ENCODE results near the gene U2SURP. TPM values are rescaled to one million over a fixed set of nuclear protein-coding genes. Genes with fewer than 3 reads are reported as not detected.

Gene U2SURP
- total and polyA plus RNA-seq, 4 experiments from 2014 or later, result 97.6 to 137 (median 126) TPM

- no peak overlapping the region for H3K4me3 ChIP-seq (ENCODE audit: low read length in 2 of 2)
- no peaks in the 10 kb centered on the region for H3K36me3 Mint-ChIP-seq
- DNase-seq, result no peak
- no peaks in the 10 kb centered on the region for H3K4me1 ChIP-seq (ENCODE audit: insufficient read depth, low read length)
- intact Hi-C loops (cut with micrococcal nuclease), result no loop called here
- H3K27me3 Mint-ChIP-seq, result peaks cover 7 to 23% of the 10 kb centered on the region in 2 donors
- H3K36me3 ChIP-seq (ENCODE audit: insufficient read depth, low read length), result no peaks in the 10 kb centered on the region
- no peak overlapping the region for H3K27ac ChIP-seq (ENCODE audit: low read depth, low read length)
- ChIA-PET CTCF (ENCODE audit: partially characterized antibody) (no interaction called here), POLR2A (ENCODE audit: partially characterized antibody) (no interaction called here)
- H3K4me3 Mint-ChIP-seq, result no peak overlapping the region
- H3K27me3 ChIP-seq (ENCODE audit: insufficient read depth, low read length), result no peaks in the 10 kb centered on the region
- H3K9me3 ChIP-seq (ENCODE audit: control insufficient read depth in 1 of 2, low read length in 2 of 2), result no peaks in the 10 kb centered on the region
- H3K9me3 Mint-ChIP-seq, result peaks cover 0 to 6% (median 4%) of the 10 kb centered on the region in 8 donors
- H3K4me1 Mint-ChIP-seq, result no peaks in the 10 kb centered on the region
- no peak overlapping the region for H3K27ac Mint-ChIP-seq
These were observed 97.8 kb downstream of the U2SURP start for GRCh38 chr3:143099210-143099609.

- CTCF ChIA-PET (ENCODE audit: partially characterized antibody), result no interaction called here
- POLR2A ChIA-PET (ENCODE audit: partially characterized antibody), result no interaction called here
These were observed 98.3 kb downstream of the U2SURP start for GRCh38 chr3:143099690-143100089.

GRCh38 chr3:143100451-143100850, 99.1 kb downstream of the U2SURP start:
- CTCF ChIA-PET (ENCODE audit: partially characterized antibody), result no interaction called here
- H3K4me3 Mint-ChIP-seq, result no peak overlapping the region

More at GRCh38 chr3:143099690-143100089, 98.3 kb downstream of the U2SURP start:
- no peaks in the 10 kb centered on the region for H3K4me1 ChIP-seq (ENCODE audit: insufficient read depth, low read length)
- Mint-ChIP-seq H3K4me1 (no peaks in the 10 kb centered on the region), H3K27me3 (peaks cover 8 to 25% of the 10 kb centered on the region in 2 donors), H3K27ac (no peak overlapping the region), H3K36me3 (peaks cover 0 to 2% of the 10 kb centered on the region in 2 donors), H3K4me3 (no peak overlapping the region), H3K9me3 (peaks cover 0 to 11% (median 8%) of the 10 kb centered on the region in 8 donors)
- H3K4me3 ChIP-seq (ENCODE audit: low read length in 2 of 2), result no peak overlapping the region
- intact Hi-C loops (cut with micrococcal nuclease), result no loop called here
- H3K36me3 ChIP-seq (ENCODE audit: insufficient read depth, low read length), result no peaks in the 10 kb centered on the region
- no peaks in the 10 kb centered on the region for H3K27me3 ChIP-seq (ENCODE audit: insufficient read depth, low read length)
- no peak overlapping the region for H3K27ac ChIP-seq (ENCODE audit: low read depth, low read length)
- no peak for DNase-seq
- no peaks in the 10 kb centered on the region for H3K9me3 ChIP-seq (ENCODE audit: control insufficient read depth in 1 of 2, low read length in 2 of 2)

GRCh38 chr3:143101792-143102381, 100.5 kb downstream of the U2SURP start:
- ChIA-PET POLR2A (ENCODE audit: partially characterized antibody) (no interaction called here), CTCF (ENCODE audit: partially characterized antibody) (no interaction called here)
- Histone ChIP-seq H3K27me3 (ENCODE audit: insufficient read depth, low read length) (no peaks in the 10 kb centered on the region), H3K36me3 (ENCODE audit: insufficient read depth, low read length) (no peaks in the 10 kb centered on the region), H3K27ac (ENCODE audit: low read depth, low read length) (no peak overlapping the region), H3K4me3 (ENCODE audit: low read length in 2 of 2) (no peak overlapping the region), H3K4me1 (ENCODE audit: insufficient read depth, low read length) (no peaks in the 10 kb centered on the region), H3K9me3 (ENCODE audit: control insufficient read depth in 1 of 2, low read length in 2 of 2) (peaks cover 0 to 4% of the 10 kb centered on the region in 2 donors)
- Mint-ChIP-seq H3K27me3 (peaks cover 8 to 23% of the 10 kb centered on the region in 2 donors), H3K36me3 (peaks cover 3 to 5% of the 10 kb centered on the region in 2 donors), H3K9me3 (peaks cover 2 to 30% (median 28%) of the 10 kb centered on the region in 8 donors), H3K4me1 (no peaks in the 10 kb centered on the region), H3K27ac (no peak overlapping the region), H3K4me3 (no peak overlapping the region)
- DNase-seq, result no peak
- intact Hi-C loops (cut with micrococcal nuclease), result no loop called here

More at GRCh38 chr3:143100451-143100850, 99.1 kb downstream of the U2SURP start:
- Mint-ChIP-seq H3K36me3 (peaks cover 0 to 4% of the 10 kb centered on the region in 2 donors), H3K27ac (no peak overlapping the region), H3K4me1 (no peaks in the 10 kb centered on the region), H3K27me3 (peaks cover 8 to 25% of the 10 kb centered on the region in 2 donors), H3K9me3 (peaks cover 0 to 19% (median 16%) of the 10 kb centered on the region in 8 donors)
- H3K36me3 ChIP-seq (ENCODE audit: insufficient read depth, low read length), result no peaks in the 10 kb centered on the region
- H3K27me3 ChIP-seq (ENCODE audit: insufficient read depth, low read length), result no peaks in the 10 kb centered on the region
- intact Hi-C loops (cut with micrococcal nuclease), result no loop called here
- POLR2A ChIA-PET (ENCODE audit: partially characterized antibody), result no interaction called here
- H3K4me3 ChIP-seq (ENCODE audit: low read length in 2 of 2), result no peak overlapping the region
- peaks cover 0 to 4% of the 10 kb centered on the region in 2 donors for H3K9me3 ChIP-seq (ENCODE audit: control insufficient read depth in 1 of 2, low read length in 2 of 2)
- H3K4me1 ChIP-seq (ENCODE audit: insufficient read depth, low read length), result no peaks in the 10 kb centered on the region
- no peak for DNase-seq
- H3K27ac ChIP-seq (ENCODE audit: low read depth, low read length), result no peak overlapping the region

- DNase-seq, result no peak
- Histone ChIP-seq H3K4me3 (ENCODE audit: low read length in 2 of 2) (no peak overlapping the region), H3K9me3 (ENCODE audit: control insufficient read depth in 1 of 2, low read length in 2 of 2) (peaks cover 0 to 4% of the 10 kb centered on the region in 2 donors), H3K4me1 (ENCODE audit: insufficient read depth, low read length) (no peaks in the 10 kb centered on the region), H3K36me3 (ENCODE audit: insufficient read depth, low read length) (no peaks in the 10 kb centered on the region), H3K27me3 (ENCODE audit: insufficient read depth, low read length) (no peaks in the 10 kb centered on the region), H3K27ac (ENCODE audit: low read depth, low read length) (no peak overlapping the region)
- Mint-ChIP-seq H3K27me3 (peaks cover 8 to 23% of the 10 kb centered on the region in 2 donors), H3K4me1 (no peaks in the 10 kb centered on the region), H3K27ac (no peak overlapping the region), H3K9me3 (peaks cover 2 to 30% (median 29%) of the 10 kb centered on the region in 8 donors), H3K36me3 (peaks cover 3 to 5% of the 10 kb centered on the region in 2 donors), H3K4me3 (no peak overlapping the region)
- ChIA-PET POLR2A (ENCODE audit: partially characterized antibody) (no interaction called here), CTCF (ENCODE audit: partially characterized antibody) (no interaction called here)
- intact Hi-C loops (cut with micrococcal nuclease), result no loop called here
These were observed 102.3 kb downstream of the U2SURP start for GRCh38 chr3:143103652-143104051.

GRCh38 chr3:143105170-143105569, 103.8 kb downstream of the U2SURP start:
- intact Hi-C loops (cut with micrococcal nuclease), result no loop called here
- Mint-ChIP-seq H3K27ac (no peak overlapping the region), H3K9me3 (peaks cover 2 to 30% (median 28%) of the 10 kb centered on the region in 8 donors), H3K4me1 (no peaks in the 10 kb centered on the region), H3K4me3 (no peak overlapping the region), H3K36me3 (peaks cover 3 to 5% of the 10 kb centered on the region in 2 donors), H3K27me3 (peaks cover 8 to 20% of the 10 kb centered on the region in 2 donors)
- no peaks in the 10 kb centered on the region for H3K36me3 ChIP-seq (ENCODE audit: insufficient read depth, low read length)
- no peak overlapping the region for H3K27ac ChIP-seq (ENCODE audit: low read depth, low read length)
- ChIA-PET CTCF (ENCODE audit: partially characterized antibody) (no interaction called here), POLR2A (ENCODE audit: partially characterized antibody) (no interaction called here)
- no peaks in the 10 kb centered on the region for H3K27me3 ChIP-seq (ENCODE audit: insufficient read depth, low read length)
- H3K4me1 ChIP-seq (ENCODE audit: insufficient read depth, low read length), result no peaks in the 10 kb centered on the region
- no peak for DNase-seq
- H3K9me3 ChIP-seq (ENCODE audit: control insufficient read depth in 1 of 2, low read length in 2 of 2), result peaks cover 0 to 4% of the 10 kb centered on the region in 2 donors
- H3K4me3 ChIP-seq (ENCODE audit: low read length in 2 of 2), result no peak overlapping the region

- CTCF ChIA-PET (ENCODE audit: partially characterized antibody), result interaction anchor here (1.1 kb wide), 1 partner anchor 11 kb away, joined by 3 read pairs; no protein-coding TSS in a partner anchor
- no peak overlapping the region for H3K27ac ChIP-seq (ENCODE audit: low read depth, low read length)
- H3K27me3 ChIP-seq (ENCODE audit: insufficient read depth, low read length), result no peaks in the 10 kb centered on the region
- peaks cover 1 to 3% of the 10 kb centered on the region in 2 donors for H3K36me3 Mint-ChIP-seq
- no peaks in the 10 kb centered on the region for H3K36me3 ChIP-seq (ENCODE audit: insufficient read depth, low read length)
- H3K9me3 Mint-ChIP-seq, result peaks cover 0 to 20% (median 16%) of the 10 kb centered on the region in 8 donors
- no peaks in the 10 kb centered on the region for H3K4me1 ChIP-seq (ENCODE audit: insufficient read depth, low read length)
- no peak overlapping the region for H3K27ac Mint-ChIP-seq
- H3K27me3 Mint-ChIP-seq, result peaks cover 4% of the 10 kb centered on the region in 2 donors
- no peak overlapping the region for H3K4me3 Mint-ChIP-seq
- no peaks in the 10 kb centered on the region for H3K4me1 Mint-ChIP-seq
- DNase-seq, result no peak
- H3K4me3 ChIP-seq (ENCODE audit: low read length in 2 of 2), result no peak overlapping the region
- peaks cover 0 to 4% of the 10 kb centered on the region in 2 donors for H3K9me3 ChIP-seq (ENCODE audit: control insufficient read depth in 1 of 2, low read length in 2 of 2)
- POLR2A ChIA-PET (ENCODE audit: partially characterized antibody), result no interaction called here
- intact Hi-C loops (cut with micrococcal nuclease), result no loop called here
These were observed 108.5 kb downstream of the U2SURP start for GRCh38 chr3:143109861-143110260.
